ENCODE results near the gene WASF2. TPM values are rescaled to one million over a fixed set of nuclear protein-coding genes. Genes with fewer than 3 reads are reported as not detected.

WASF2 gene
- total RNA-seq, 1 experiment from 2014 or later = 65.9 TPM

DNA sequence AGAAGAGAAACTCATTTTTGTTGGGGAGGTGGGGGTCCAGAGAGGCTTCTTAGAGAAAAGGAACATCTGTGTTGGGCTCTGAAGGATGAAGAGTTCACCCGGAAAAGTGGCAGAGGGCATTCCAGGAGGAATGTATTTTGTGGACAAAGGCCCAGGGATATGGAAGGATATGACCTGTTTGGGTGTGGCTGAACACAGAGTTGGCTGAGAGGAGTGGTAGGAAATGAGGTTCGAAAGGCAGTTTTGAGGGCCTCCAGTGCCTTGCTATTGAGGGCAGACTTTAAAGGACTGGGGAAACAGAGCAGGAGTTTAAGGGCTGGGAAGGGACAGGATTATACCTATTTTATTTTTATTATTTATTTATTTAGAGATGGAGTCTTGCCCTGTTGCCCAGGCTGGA, 27.3 kb upstream of the WASF2 start:
- Mint-ChIP-seq H3K36me3 (ENCODE audit: insufficient read depth in 1 of 3, low read depth in 3 of 3) (no peaks in the 10 kb centered on the region), H3K27ac (no peak overlapping the region), H3K4me1 (peaks cover 25 to 41% of the 10 kb centered on the region in 2 experiments), H3K9me3 (no peaks in the 10 kb centered on the region; a peak in 1 of 5 replicates), H3K4me3 (no peak overlapping the region), H3K27me3 (ENCODE audit: low read depth) (no peaks in the 10 kb centered on the region)
- no peak overlapping the region for H3K4ac ChIP-seq (ENCODE audit: low read depth, low read length)
- TF ChIP-seq, protein P1, sequence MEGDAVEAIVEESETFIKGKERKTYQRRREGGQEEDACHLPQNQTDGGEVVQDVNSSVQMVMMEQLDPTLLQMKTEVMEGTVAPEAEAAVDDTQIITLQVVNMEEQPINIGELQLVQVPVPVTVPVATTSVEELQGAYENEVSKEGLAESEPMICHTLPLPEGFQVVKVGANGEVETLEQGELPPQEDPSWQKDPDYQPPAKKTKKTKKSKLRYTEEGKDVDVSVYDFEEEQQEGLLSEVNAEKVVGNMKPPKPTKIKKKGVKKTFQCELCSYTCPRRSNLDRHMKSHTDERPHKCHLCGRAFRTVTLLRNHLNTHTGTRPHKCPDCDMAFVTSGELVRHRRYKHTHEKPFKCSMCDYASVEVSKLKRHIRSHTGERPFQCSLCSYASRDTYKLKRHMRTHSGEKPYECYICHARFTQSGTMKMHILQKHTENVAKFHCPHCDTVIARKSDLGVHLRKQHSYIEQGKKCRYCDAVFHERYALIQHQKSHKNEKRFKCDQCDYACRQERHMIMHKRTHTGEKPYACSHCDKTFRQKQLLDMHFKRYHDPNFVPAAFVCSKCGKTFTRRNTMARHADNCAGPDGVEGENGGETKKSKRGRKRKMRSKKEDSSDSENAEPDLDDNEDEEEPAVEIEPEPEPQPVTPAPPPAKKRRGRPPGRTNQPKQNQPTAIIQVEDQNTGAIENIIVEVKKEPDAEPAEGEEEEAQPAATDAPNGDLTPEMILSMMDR (conservative IDR thresholded peaks at IDR 0.05) = no peak
- H3K9me3 ChIP-seq (ENCODE audit: control insufficient read depth, low read depth, low read length) = no peaks in the 10 kb centered on the region
- H4K8ac ChIP-seq (replicated peaks; ENCODE audit: insufficient read length, low read depth, low read length) = no peak overlapping the region
- no peak overlapping the region for H4K91ac ChIP-seq (ENCODE audit: insufficient read length, low read depth, low read length)
- H3K56ac ChIP-seq (ENCODE audit: insufficient read length, low read depth, low read length) = no peak overlapping the region
- no peaks in the 10 kb centered on the region for H3K27me3 ChIP-seq (ENCODE audit: insufficient read depth, low read length)
- H3K27ac ChIP-seq (ENCODE audit: insufficient read length, low read depth, low read length) = no peak overlapping the region
- H2AFZ ChIP-seq (ENCODE audit: low read length) = no peak overlapping the region
- no peaks in the 10 kb centered on the region for H3K79me1 ChIP-seq (ENCODE audit: insufficient read depth, low read depth, low read length, poor library complexity, severe bottlenecking)
- no CpG with 5 or more reads among the region's 2 CpGs for WGBS (ENCODE audit: extremely low coverage, insufficient read length, low lambda C conversion rate)
- H2AK5ac ChIP-seq (ENCODE audit: insufficient read length, low read length) = no peak overlapping the region
- H3K18ac ChIP-seq (ENCODE audit: insufficient read length, low read depth, low read length) = no peak overlapping the region
- no peak overlapping the region for H2BK12ac ChIP-seq (ENCODE audit: insufficient read length, low read depth, low read length)
- no peak overlapping the region for H2BK5ac ChIP-seq (ENCODE audit: insufficient read length, low read length)
- H4K5ac ChIP-seq (ENCODE audit: insufficient read length, low read depth, low read length) = no peak overlapping the region
- H3K14ac ChIP-seq (ENCODE audit: insufficient read depth, low read length) = no peak overlapping the region
- DNase-seq = no peak
- H2BK20ac ChIP-seq (ENCODE audit: low read depth, low read length, poor library complexity, severe bottlenecking) = no peak overlapping the region
- H3K4me2 ChIP-seq (ENCODE audit: insufficient read depth, insufficient read length, low read length) = no peak overlapping the region
- H3K23ac ChIP-seq (ENCODE audit: insufficient read length, low read depth, low read length) = no peak overlapping the region
- H4K20me1 ChIP-seq (ENCODE audit: control insufficient read depth, insufficient read depth, insufficient read length) = no peaks in the 10 kb centered on the region
- H3K23me2 ChIP-seq (ENCODE audit: insufficient read length, low read depth, low read length, poor library complexity, severe bottlenecking) = no peaks in the 10 kb centered on the region
- H3T11ph ChIP-seq (ENCODE audit: low read length) = no peak overlapping the region
- no peak overlapping the region for H2BK15ac ChIP-seq (ENCODE audit: low read depth, low read length)
- no peak overlapping the region for H2BK120ac ChIP-seq (ENCODE audit: low read depth, low read length, poor library complexity, severe bottlenecking)
- H3K9ac ChIP-seq (ENCODE audit: extremely low read depth, insufficient read length, low read length) = no peak overlapping the region
- H3K79me2 ChIP-seq (ENCODE audit: insufficient read depth, low read length) = no peaks in the 10 kb centered on the region
- no peaks in the 10 kb centered on the region for H3K4me1 ChIP-seq (ENCODE audit: insufficient read depth, low read length)
